Measurements from ENCODE around the gene PANK3. TPM values are rescaled to one million over a fixed set of nuclear protein-coding genes. Genes with fewer than 3 reads are reported as not detected.
A peak's percentile ranks its signal among the peaks of the same experiment; 100 is the strongest.

The PANK3 gene
- total and polyA plus RNA-seq, 2 experiments from 2014 or later: 11.8 to 24.2 TPM

DNA sequence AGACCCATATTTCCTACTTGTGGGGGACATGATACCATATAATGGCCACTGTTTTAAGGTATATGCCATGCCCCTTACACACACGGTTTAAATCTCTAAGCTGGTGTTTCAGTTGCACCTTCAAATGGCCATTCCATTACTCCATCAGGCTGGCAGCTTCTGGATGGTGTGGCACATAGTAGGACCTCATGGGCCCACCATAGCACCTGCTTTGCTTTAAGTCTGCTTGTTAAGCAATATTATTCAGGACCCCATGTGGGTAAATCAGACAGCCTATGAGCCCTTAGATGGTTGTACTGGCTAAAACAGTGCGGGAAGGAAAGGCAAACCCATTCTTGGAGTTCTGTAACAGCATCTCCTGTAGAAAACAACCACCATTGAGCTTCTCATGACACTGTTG lies 27.4 kb upstream of the PANK3 start:
- Histone ChIP-seq H3K36me3 (ENCODE audit: low read depth) (no peaks in the 10 kb centered on the region), H3K4me2 (ENCODE audit: unreplicated experiment) (no peak overlapping the region), H2AFZ (no peak overlapping the region), H3K27ac (no peak overlapping the region), H4K20me1 (ENCODE audit: insufficient read depth) (no peaks in the 10 kb centered on the region), H3K4me1 (ENCODE audit: insufficient read depth) (peaks cover 8% of the 10 kb centered on the region; the same call in 1 of the 2 replicates), H3K9me2 (ENCODE audit: insufficient read depth) (no peaks in the 10 kb centered on the region), H3K4me3 (no peak overlapping the region), H3K9me3 (ENCODE audit: low read depth) (no peaks in the 10 kb centered on the region), H3K79me2 (ENCODE audit: insufficient read depth) (no peaks in the 10 kb centered on the region), H3K27me3 (replicated peaks; ENCODE audit: insufficient read depth) (no peaks in the 10 kb centered on the region), H3K9ac (no peak overlapping the region), H3F3A (ENCODE audit: insufficient read depth) (no peaks in the 10 kb centered on the region)
- DNase-seq: no peak
- in situ Hi-C loops (cut with MboI): no loop called here
- TF ChIP-seq EZH2phosphoT487 (IDR thresholded peaks at IDR 0.05; ENCODE audit: insufficient read depth, low read depth): no peak
- no peak for TF ChIP-seq EZH2 (IDR thresholded peaks at IDR 0.05; ENCODE audit: insufficient read depth, poor library complexity, severe bottlenecking)
- 74 to 88% methylated on average over 2 of the region's 2 CpGs for WGBS, 2 experiments (ENCODE audit: low coverage in 1 of 2, low lambda C conversion rate in 2 of 2, missing lambda C conversion rate in 2 of 2)

DNA sequence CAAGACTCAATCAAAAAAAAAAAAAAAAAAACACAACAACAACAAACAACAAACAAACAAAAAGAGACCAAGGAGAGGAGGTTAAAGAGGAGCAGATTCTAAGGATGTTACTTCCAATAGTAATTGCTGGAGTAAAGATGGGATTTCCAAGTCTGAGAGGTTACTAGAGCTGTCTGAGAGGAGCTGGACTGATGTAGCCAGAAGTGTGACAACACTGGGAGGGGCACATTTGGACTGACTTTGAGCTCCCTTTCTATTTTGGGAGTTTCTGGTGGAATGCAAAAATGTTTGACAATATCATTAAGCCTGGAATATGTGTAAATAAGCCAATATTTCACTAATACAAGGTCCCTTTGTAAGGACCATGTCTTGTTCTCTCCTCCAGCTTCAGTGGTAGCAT lies 25.3 kb upstream of the PANK3 start:
- Histone ChIP-seq H3K27me3 (replicated peaks; ENCODE audit: insufficient read depth) (no peaks in the 10 kb centered on the region), H2AFZ (no peak overlapping the region), H3K9ac (no peak overlapping the region), H3K4me2 (ENCODE audit: unreplicated experiment) (no peak overlapping the region), H3K9me3 (ENCODE audit: low read depth) (no peaks in the 10 kb centered on the region), H4K20me1 (ENCODE audit: insufficient read depth) (no peaks in the 10 kb centered on the region), H3K4me1 (ENCODE audit: insufficient read depth) (peaks cover 8% of the 10 kb centered on the region; the same call in 1 of the 2 replicates), H3K9me2 (ENCODE audit: insufficient read depth) (no peaks in the 10 kb centered on the region), H3K27ac (no peak overlapping the region), H3F3A (ENCODE audit: insufficient read depth) (no peaks in the 10 kb centered on the region), H3K36me3 (ENCODE audit: low read depth) (no peaks in the 10 kb centered on the region), H3K79me2 (ENCODE audit: insufficient read depth) (no peaks in the 10 kb centered on the region), H3K4me3 (no peak overlapping the region)
- in situ Hi-C loops (cut with MboI): no loop called here
- no peak for DNase-seq
- TF ChIP-seq EZH2phosphoT487 (IDR thresholded peaks at IDR 0.05; ENCODE audit: insufficient read depth, low read depth): no peak
- TF ChIP-seq EZH2 (IDR thresholded peaks at IDR 0.05; ENCODE audit: insufficient read depth, poor library complexity, severe bottlenecking): no peak

DNA sequence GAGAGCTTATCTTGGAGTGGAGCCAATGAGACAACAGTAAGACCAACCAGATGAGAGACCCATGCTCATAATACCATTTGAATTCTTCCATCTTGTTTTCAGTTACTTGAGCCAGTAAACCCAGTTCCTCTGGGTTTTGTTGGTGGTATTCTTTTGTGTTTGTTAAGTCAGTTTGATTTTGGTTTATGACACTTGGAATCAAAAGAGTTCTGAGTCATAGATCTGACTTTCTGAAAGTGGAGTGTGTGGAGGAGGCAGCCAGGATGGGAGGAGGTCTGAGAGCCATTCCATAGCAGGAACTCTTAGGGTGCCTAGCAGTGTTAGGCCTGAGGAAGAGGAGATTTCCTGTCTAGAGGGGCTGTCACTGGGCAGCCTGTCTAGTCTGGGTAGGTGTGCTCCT lies 24.6 kb upstream of the PANK3 start:
- Histone ChIP-seq H3K27me3 (replicated peaks; ENCODE audit: insufficient read depth) (no peaks in the 10 kb centered on the region), H3K4me3 (no peak overlapping the region), H4K20me1 (ENCODE audit: insufficient read depth) (no peaks in the 10 kb centered on the region), H3K9me2 (ENCODE audit: insufficient read depth) (no peaks in the 10 kb centered on the region), H3K4me1 (ENCODE audit: insufficient read depth) (peaks cover 8% of the 10 kb centered on the region; the same call in 1 of the 2 replicates), H3K27ac (no peak overlapping the region), H3K9ac (no peak overlapping the region), H3K4me2 (ENCODE audit: unreplicated experiment) (no peak overlapping the region), H3F3A (ENCODE audit: insufficient read depth) (no peaks in the 10 kb centered on the region), H3K9me3 (ENCODE audit: low read depth) (no peaks in the 10 kb centered on the region), H3K79me2 (ENCODE audit: insufficient read depth) (no peaks in the 10 kb centered on the region), H3K36me3 (ENCODE audit: low read depth) (no peaks in the 10 kb centered on the region), H2AFZ (0 out of 2 replicates have a peak overlapping the region, but pooled peaks have one; percentile 5)
- in situ Hi-C loops (cut with MboI): no loop called here
- peak; percentile 48 for DNase-seq
- no peak for TF ChIP-seq EZH2 (IDR thresholded peaks at IDR 0.05; ENCODE audit: insufficient read depth, poor library complexity, severe bottlenecking)
- TF ChIP-seq EZH2phosphoT487 (IDR thresholded peaks at IDR 0.05; ENCODE audit: insufficient read depth, low read depth): no peak

DNA sequence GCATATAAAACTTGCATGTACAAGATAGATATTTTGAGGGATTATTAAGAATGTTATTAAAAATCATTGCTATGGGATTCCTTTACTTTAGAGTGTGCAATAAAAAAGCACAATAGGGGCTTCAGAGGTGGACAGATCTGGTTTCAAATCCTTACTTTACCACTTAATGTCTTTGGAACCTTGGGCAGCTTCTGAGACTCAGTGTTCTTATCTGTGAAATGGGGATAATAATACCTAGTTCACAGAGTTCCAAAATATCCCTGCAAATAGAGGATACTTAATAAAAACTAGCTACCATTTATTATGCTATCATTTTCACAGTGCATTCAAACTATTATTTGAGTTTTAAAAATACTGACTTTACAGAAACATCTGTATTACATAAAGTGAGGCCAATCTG lies 23.3 kb upstream of the PANK3 start:
- Histone ChIP-seq H3K27me3 (replicated peaks; ENCODE audit: insufficient read depth) (peaks cover 4% of the 10 kb centered on the region; the same call in 1 of the 2 replicates), H3F3A (ENCODE audit: insufficient read depth) (no peaks in the 10 kb centered on the region), H3K4me2 (ENCODE audit: unreplicated experiment) (no peak overlapping the region), H4K20me1 (ENCODE audit: insufficient read depth) (no peaks in the 10 kb centered on the region), H3K9ac (no peak overlapping the region), H3K27ac (no peak overlapping the region), H3K9me3 (ENCODE audit: low read depth) (no peaks in the 10 kb centered on the region), H3K36me3 (ENCODE audit: low read depth) (no peaks in the 10 kb centered on the region), H3K4me1 (ENCODE audit: insufficient read depth) (peaks cover 8% of the 10 kb centered on the region; the same call in 1 of the 2 replicates), H3K79me2 (ENCODE audit: insufficient read depth) (no peaks in the 10 kb centered on the region), H3K9me2 (ENCODE audit: insufficient read depth) (no peaks in the 10 kb centered on the region), H3K4me3 (no peak overlapping the region), H2AFZ (no peak overlapping the region)
- TF ChIP-seq EZH2 (IDR thresholded peaks at IDR 0.05; ENCODE audit: insufficient read depth, poor library complexity, severe bottlenecking) (no peak), EZH2phosphoT487 (IDR thresholded peaks at IDR 0.05; ENCODE audit: insufficient read depth, low read depth) (no peak)
- DNase-seq: no peak
- in situ Hi-C loops (cut with MboI): no loop called here

DNA sequence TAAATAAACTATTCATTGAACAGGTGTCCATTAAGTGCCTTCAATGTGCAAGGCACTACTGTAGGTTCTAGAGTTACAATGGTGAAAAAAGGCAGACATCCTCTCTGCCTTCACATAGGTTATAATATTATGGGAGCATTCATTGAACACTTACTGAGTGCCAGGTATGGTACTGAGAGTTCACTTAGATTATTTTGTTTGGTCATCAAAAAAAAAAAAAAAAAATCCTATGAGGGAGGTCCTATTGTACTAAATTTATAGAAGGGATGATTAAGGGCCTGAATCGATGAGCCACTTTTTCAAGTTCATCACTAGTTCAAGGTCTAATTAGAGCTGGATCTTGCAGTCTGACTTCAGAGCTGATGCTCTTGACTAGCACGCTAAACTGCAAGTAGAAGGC lies 22.8 kb upstream of the PANK3 start:
- in situ Hi-C loops (cut with MboI): no loop called here
- Histone ChIP-seq H3K9me3 (ENCODE audit: low read depth) (no peaks in the 10 kb centered on the region), H3K27ac (no peak overlapping the region), H3K79me2 (ENCODE audit: insufficient read depth) (no peaks in the 10 kb centered on the region), H3K4me1 (ENCODE audit: insufficient read depth) (peaks cover 8% of the 10 kb centered on the region; the same call in 1 of the 2 replicates), H3F3A (ENCODE audit: insufficient read depth) (no peaks in the 10 kb centered on the region), H3K36me3 (ENCODE audit: low read depth) (no peaks in the 10 kb centered on the region), H3K27me3 (replicated peaks; ENCODE audit: insufficient read depth) (peaks cover 8% of the 10 kb centered on the region; the same call in 1 of the 2 replicates), H3K4me3 (no peak overlapping the region), H4K20me1 (ENCODE audit: insufficient read depth) (no peaks in the 10 kb centered on the region), H3K9me2 (ENCODE audit: insufficient read depth) (no peaks in the 10 kb centered on the region), H3K9ac (no peak overlapping the region), H3K4me2 (ENCODE audit: unreplicated experiment) (no peak overlapping the region), H2AFZ (no peak overlapping the region)
- no peak for TF ChIP-seq EZH2phosphoT487 (IDR thresholded peaks at IDR 0.05; ENCODE audit: insufficient read depth, low read depth)
- no peak for TF ChIP-seq EZH2 (IDR thresholded peaks at IDR 0.05; ENCODE audit: insufficient read depth, poor library complexity, severe bottlenecking)
- no peak for DNase-seq
- 89 to 95% methylated on average over 2 of the region's 2 CpGs for WGBS, 2 experiments (ENCODE audit: low coverage in 1 of 2, low lambda C conversion rate in 2 of 2, missing lambda C conversion rate in 2 of 2)
